ENCODE data around the gene JAG1.

DNA sequence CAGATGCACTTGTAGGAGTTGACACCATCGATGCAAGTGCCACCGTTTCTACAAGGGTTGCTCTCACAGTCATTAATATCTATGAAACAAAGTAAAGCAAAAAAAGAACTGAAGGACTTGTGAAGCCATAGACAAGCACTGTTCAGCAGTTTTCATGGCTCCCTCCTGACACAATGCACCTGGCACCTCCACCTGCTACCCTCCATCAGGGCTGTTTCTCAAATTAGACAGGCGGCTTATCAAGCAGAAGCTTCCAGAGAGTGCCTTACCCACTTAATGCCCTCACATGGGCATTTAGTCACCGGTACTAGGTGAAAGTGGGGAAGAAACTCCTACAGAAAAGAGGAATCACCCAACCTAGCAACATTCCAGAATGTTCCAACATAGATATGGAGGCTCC is 27.8 kb downstream of the JAG1 start:
- TF ChIP-seq, protein P1, sequence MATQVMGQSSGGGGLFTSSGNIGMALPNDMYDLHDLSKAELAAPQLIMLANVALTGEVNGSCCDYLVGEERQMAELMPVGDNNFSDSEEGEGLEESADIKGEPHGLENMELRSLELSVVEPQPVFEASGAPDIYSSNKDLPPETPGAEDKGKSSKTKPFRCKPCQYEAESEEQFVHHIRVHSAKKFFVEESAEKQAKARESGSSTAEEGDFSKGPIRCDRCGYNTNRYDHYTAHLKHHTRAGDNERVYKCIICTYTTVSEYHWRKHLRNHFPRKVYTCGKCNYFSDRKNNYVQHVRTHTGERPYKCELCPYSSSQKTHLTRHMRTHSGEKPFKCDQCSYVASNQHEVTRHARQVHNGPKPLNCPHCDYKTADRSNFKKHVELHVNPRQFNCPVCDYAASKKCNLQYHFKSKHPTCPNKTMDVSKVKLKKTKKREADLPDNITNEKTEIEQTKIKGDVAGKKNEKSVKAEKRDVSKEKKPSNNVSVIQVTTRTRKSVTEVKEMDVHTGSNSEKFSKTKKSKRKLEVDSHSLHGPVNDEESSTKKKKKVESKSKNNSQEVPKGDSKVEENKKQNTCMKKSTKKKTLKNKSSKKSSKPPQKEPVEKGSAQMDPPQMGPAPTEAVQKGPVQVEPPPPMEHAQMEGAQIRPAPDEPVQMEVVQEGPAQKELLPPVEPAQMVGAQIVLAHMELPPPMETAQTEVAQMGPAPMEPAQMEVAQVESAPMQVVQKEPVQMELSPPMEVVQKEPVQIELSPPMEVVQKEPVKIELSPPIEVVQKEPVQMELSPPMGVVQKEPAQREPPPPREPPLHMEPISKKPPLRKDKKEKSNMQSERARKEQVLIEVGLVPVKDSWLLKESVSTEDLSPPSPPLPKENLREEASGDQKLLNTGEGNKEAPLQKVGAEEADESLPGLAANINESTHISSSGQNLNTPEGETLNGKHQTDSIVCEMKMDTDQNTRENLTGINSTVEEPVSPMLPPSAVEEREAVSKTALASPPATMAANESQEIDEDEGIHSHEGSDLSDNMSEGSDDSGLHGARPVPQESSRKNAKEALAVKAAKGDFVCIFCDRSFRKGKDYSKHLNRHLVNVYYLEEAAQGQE (tag by site-specific recombination; IDR thresholded peaks at IDR 0.05): no peak
- TF ChIP-seq, protein P2, sequence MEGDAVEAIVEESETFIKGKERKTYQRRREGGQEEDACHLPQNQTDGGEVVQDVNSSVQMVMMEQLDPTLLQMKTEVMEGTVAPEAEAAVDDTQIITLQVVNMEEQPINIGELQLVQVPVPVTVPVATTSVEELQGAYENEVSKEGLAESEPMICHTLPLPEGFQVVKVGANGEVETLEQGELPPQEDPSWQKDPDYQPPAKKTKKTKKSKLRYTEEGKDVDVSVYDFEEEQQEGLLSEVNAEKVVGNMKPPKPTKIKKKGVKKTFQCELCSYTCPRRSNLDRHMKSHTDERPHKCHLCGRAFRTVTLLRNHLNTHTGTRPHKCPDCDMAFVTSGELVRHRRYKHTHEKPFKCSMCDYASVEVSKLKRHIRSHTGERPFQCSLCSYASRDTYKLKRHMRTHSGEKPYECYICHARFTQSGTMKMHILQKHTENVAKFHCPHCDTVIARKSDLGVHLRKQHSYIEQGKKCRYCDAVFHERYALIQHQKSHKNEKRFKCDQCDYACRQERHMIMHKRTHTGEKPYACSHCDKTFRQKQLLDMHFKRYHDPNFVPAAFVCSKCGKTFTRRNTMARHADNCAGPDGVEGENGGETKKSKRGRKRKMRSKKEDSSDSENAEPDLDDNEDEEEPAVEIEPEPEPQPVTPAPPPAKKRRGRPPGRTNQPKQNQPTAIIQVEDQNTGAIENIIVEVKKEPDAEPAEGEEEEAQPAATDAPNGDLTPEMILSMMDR (tag by site-specific recombination; IDR thresholded peaks at IDR 0.05): no peak
- TF ChIP-seq SETDB1 (IDR thresholded peaks at IDR 0.05; ENCODE audit: insufficient read length, low read length): no peak
- TF ChIP-seq ZNF777 (tag by site-specific recombination; IDR thresholded peaks at IDR 0.05; ENCODE audit: borderline replicate concordance): no peak
- TF ChIP-seq ZNF521 (tag by site-specific recombination; IDR thresholded peaks at IDR 0.05): no peak
- TF ChIP-seq ZSCAN23 (tag by site-specific recombination; IDR thresholded peaks at IDR 0.05): no peak
- no peak for TF ChIP-seq MZF1 (tag by site-specific recombination; IDR thresholded peaks at IDR 0.05; ENCODE audit: borderline replicate concordance)
- TF ChIP-seq, protein P3, sequence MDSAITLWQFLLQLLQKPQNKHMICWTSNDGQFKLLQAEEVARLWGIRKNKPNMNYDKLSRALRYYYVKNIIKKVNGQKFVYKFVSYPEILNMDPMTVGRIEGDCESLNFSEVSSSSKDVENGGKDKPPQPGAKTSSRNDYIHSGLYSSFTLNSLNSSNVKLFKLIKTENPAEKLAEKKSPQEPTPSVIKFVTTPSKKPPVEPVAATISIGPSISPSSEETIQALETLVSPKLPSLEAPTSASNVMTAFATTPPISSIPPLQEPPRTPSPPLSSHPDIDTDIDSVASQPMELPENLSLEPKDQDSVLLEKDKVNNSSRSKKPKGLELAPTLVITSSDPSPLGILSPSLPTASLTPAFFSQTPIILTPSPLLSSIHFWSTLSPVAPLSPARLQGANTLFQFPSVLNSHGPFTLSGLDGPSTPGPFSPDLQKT (IDR thresholded peaks at IDR 0.05; ENCODE audit: borderline replicate concordance, low read depth, low read length): no peak
- TF ChIP-seq, protein P4, sequence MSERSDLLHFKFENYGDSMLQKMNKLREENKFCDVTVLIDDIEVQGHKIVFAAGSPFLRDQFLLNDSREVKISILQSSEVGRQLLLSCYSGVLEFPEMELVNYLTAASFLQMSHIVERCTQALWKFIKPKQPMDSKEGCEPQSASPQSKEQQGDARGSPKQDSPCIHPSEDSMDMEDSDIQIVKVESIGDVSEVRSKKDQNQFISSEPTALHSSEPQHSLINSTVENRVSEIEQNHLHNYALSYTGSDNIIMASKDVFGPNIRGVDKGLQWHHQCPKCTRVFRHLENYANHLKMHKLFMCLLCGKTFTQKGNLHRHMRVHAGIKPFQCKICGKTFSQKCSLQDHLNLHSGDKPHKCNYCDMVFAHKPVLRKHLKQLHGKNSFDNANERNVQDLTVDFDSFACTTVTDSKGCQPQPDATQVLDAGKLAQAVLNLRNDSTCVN (tag by site-specific recombination; optimal IDR thresholded peaks at IDR 0.05): no peak
- TF ChIP-seq, protein P5, sequence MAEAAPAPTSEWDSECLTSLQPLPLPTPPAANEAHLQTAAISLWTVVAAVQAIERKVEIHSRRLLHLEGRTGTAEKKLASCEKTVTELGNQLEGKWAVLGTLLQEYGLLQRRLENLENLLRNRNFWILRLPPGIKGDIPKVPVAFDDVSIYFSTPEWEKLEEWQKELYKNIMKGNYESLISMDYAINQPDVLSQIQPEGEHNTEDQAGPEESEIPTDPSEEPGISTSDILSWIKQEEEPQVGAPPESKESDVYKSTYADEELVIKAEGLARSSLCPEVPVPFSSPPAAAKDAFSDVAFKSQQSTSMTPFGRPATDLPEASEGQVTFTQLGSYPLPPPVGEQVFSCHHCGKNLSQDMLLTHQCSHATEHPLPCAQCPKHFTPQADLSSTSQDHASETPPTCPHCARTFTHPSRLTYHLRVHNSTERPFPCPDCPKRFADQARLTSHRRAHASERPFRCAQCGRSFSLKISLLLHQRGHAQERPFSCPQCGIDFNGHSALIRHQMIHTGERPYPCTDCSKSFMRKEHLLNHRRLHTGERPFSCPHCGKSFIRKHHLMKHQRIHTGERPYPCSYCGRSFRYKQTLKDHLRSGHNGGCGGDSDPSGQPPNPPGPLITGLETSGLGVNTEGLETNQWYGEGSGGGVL (tag by site-specific recombination; IDR thresholded peaks at IDR 0.05): no peak
- no peak for TF ChIP-seq ZNF302 (tag by site-specific recombination; IDR thresholded peaks at IDR 0.05; ENCODE audit: low read depth)

Data from HEK293 (cell line).